HG02981 (cell line): ENCODE measurements around the gene SLC6A18.
"Not testable (repeated sequence)": the region's sequence is repeated elsewhere in the genome, so short reads cannot be mapped to it uniquely, and the experiment has no call there.

ENCODE experiments used
- ATAC-seq: cut with Tn5 transposase; IDR thresholded peaks from one replicate; pipeline ENCODE4 v1.9.1; 2021; ENCODE audit warnings: mild to moderate bottlenecking, moderate library complexity; ENCODE audit not compliant: unreplicated experiment

SLC6A18 gene

DNA sequence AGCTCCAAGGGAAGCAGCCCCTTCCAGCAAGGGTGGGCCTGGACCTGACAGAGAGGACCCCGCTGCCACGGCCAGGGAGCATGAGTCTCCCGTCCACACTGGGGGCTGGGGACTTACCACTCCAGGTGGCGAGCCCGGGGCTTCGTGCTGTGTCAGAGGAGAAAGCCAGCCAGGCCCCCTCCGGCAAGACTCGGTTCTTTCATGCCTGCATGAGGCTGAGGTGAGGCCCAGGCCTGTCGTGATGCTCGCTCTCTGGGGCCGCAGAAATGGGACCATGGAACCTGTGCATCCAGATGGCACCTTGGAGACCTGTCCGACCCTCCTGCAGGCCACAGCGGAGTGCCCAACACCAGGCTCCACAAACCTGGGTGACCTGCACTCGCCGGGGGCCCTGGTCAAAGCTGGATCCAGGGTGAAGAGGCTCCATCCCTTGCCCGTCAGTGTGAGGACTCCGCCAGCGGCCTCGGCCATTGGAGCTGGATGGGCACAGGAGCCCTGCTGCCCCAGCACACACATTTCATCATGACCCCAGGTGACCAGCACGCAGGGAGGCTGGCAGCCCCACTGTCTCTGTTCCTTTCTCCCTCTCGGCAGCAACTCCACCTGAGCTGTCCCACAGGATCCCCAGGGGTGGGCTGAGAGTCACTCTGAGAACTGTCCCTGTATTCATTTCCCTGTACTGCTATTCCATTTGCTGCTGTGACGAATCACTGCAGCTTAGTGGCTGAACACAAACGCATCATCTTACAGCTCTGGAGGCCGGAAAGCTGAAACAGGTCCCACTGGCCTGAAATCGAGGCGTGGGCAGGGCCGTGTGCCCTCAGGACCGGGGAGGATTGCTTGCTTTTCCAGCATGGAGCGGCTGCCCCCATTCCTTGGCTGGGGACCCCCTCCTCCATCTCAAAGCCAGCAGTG lies 24.4 kb downstream of the SLC6A18 start:
- ATAC-seq = no peak

DNA sequence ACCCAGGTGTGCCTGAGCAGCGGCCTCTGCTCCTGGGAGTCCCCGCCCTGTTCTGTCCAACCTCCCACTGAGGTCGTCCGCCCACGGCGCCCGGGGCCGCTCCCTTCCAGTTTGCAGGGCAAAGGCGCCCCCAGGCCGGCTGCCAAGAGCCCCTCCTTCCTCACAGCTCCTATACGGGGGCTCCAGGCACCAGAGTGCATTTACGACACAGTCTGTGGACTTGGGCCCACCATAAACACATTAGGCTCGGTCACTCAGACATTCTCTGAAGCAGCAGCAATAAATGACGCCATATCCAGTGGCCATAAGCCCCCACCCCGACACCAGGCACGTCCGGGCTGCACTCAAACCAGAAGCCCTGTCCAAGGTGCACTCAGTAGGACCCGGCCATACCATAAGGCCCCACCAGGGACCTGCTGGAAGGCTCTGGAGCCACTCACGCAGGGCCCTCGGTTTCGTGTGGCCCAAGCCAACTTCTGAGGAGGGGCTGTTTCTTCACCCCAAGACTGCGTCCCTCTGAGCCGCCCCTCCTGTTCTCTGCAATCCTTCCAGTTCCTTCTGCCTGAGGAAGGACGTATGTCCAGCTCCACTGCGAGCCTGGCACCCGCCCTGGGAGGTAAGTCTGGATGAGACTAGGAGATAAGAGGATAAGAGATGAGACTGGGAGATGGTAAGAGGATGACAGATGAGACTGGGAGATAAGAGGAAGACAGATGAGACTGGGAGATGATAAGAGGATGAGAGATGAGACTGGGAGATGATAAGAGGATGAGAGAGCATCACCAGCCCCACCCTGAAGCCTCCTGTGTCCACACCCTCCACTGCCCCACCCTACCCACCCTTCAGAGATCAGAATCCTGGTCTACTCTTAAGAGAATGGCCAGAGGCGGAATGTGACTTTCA lies 26.7 kb downstream of the SLC6A18 start:
- no peak for ATAC-seq

DNA sequence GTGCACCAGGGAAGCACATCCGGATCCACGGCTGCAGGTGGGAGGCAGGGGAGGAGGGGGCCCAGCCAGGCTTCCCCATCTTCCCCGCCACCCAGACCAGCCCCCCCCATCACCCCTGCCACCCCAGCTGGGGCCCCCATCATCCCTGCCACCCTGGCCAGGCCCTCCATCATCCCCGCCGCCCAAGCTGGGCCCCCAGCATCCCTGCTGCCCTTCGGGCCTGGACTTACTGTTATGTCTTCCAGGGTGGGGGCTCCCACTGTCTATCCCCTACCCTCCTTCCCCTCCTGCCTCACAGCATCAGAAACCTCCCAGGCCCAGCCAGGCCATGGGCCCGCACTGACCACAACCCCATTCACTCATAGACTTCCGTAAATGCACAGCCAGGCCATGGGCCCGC lies 27.5 kb downstream of the SLC6A18 start:
- ATAC-seq = no peak

DNA sequence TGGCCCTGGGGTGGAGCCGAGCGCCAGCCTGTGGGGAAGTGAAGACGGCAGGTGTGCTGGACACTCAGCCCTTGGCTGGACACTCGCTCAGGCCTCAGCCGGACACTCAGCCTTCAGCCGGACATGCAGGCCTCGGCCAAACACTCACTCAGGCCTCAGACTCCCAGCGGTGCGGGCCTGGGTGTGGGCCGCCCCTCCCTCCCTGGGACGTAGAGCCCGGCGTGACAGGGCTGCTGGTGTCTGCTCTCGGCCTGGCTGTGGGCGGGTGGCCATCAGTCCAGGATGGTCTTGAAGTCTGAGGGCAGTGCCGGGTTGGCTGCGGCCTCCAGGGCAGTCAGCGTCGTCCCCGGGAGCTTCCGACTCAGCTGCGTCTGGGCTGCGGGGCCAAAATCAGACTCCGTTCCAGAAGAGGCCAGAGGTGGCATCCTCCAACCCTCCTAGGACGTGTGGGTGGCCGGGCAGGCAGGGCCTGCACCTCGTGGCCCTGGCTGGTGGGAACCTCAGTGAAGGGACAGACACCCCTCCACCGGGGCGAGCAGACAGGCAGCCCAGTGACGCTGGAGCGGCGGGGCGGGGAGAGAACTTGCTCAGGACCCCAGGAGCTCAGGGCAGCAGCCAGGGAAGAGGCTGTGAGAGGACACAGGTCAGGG lies 28.4 kb downstream of the SLC6A18 start:
- ATAC-seq = no peak

DNA sequence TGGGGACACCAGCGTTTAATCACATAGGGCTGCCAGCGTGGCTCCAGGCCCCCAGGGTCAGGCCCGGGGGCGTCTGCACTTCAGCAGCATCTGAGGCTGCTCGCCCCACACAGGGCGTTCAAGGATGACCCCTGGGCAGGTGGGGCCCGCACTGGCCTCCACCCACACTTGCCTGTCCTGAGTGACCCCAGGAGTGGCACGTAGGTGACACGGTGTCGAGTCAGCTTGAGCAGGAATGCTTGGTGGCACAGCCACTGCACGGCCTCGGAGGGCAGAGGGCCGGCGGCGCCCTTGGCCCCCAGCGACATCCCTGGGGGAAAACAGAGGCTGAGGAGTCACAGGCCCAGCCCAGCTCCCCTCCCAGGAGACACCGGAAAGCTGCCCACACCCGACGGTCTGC lies 29.0 kb downstream of the SLC6A18 start:
- ATAC-seq = no peak

DNA sequence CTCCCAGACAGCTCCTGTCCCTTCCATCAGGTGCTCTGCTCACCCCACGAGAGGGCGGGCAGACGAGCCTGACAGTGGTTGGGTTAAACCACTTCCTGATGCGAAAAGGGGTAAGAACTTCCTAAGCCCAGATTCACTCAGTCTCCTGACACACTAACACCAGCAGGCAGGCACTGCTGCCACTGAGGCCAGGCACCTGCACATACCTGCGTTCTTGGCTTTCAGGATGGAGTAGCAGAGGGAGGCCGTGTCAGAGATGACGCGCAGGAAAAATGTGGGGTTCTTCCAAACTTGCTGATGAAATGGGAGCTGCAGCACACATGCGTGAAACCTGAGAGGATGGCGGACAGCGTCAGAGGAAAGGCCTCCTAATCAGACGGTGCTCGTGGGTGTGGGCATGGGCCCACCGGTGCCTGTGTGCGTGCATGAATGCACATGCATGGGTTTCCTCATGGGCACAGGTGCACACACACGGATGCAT lies 29.9 kb downstream of the SLC6A18 start:
- ATAC-seq = no peak

DNA sequence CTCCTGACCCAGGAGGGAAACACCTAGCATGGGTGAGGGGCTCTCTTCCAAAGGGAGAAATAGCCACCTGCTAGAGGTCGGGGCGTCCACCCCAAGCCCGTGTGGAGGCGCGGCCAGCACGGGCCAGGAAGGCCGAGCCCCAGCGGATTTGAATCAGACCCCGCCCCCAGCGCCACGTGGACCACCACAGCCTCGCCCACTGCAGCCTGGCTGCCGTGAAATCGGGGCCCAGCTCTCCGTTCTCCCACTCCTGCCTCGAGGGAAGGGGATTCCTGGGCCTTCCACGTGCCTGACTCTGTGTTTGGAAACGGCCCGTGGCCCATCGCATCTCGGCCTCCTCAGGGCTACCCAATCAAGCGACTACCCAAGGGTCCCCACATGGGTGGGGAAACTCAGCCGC lies 31.6 kb downstream of the SLC6A18 start:
- ATAC-seq = no peak

DNA sequence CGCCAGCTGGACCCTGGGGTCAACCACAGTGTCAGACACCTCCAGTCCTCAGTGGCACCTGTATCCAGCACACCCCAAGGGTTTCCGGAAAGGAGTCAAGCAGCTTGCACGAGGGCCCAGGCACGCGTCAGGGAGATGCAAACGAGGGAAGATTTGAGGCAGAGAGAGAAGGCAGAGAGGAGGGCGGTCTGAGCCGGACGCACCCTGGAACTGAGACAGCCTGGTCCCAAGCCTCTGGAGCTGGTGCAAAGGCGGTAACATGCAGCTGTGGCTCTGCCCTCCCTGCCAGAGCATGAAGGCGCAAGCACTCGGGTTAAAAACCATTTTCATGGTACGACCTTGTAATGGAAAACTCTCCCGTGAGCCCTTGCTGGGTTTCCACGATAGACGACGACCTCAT lies 32.2 kb downstream of the SLC6A18 start:
- ATAC-seq = no peak

DNA sequence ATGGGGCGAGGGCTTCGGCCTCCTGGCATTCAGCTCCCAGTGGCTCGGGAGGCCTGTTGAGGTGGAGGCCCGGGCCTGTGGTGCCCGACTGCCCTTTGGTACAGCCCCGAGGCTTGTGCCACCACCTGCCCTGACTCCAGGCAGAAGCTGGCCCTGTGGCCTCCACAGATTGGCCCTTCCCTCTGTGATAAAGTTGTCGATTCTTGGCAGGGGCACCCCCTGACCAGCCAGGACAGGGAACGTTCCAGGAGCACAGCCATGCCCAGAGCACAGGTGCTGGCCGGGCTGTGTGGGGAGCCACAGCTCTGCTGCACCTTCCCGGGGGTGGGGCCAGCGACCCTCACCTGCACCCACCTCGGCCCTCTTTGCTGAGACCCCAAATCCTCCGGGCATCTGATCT lies 32.7 kb downstream of the SLC6A18 start:
- ATAC-seq = no peak

DNA sequence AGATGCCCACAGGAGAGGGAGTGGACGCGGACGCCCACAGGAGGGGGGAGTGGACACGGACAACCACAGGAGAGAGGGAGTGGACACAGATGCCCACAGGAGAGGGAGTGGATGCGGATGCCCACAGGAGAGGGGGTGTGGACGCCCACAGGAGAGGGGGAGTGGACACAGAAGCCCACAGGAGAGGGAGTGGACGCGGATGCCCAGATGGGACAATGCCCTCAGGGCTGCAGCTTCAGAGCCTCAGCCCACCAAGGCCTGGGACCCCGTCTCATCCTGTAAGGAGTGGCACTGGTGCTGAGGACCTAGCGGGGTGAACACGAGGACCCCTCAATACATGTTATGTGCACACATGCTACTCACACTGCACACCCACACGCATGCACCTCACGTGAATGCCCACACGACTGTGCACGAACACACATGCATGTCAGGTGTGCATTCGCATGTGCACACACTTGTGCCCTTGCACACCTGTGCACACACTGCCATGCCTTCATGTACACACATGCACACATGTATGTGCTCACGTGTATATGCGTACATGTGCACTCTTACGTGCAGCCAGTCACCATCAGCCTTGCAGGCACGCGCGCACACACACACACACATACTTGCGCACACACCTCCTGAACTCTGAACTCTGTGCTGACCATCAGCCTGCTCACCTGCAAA lies 34.8 kb downstream of the SLC6A18 start:
- no peak for ATAC-seq

DNA sequence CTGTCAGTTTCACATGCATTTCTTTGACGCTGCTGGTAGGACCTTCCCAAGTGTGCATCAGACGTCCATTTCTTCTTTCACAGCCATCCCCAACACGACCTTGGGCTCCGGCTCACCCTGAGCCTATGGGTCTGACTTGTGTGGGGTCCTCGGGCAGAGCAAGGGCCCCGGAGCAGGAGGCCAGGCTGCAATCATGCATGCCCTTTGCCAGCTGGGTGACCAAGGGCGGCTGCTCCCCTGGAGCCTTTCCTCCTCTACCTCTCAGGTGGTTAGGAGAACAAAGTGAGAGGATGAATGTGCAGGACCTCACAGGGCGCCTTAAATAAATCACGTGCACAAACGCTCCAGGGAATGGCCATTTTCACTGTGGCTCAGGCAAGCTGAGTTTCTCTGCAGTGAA lies 36.5 kb downstream of the SLC6A18 start:
- no peak for ATAC-seq

DNA sequence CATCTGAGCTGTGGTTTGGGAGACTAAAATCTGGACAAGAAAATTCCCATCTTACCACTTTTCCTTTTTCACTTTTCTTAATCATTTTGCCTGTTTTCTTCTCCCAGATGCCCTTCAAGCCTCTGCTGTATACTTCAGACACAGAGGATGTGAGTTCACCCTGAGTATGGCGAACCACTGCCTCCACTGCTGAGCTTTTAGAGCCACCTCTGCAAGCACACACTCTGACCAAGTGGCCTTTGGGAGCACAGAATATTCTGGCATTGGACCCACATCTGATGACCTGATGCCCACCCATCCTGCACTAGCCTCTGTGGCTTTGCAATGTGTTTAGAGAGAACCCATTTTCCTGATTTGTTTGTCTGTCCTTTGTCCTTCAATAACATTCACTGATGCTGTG lies 37.2 kb downstream of the SLC6A18 start:
- ATAC-seq = no peak

DNA sequence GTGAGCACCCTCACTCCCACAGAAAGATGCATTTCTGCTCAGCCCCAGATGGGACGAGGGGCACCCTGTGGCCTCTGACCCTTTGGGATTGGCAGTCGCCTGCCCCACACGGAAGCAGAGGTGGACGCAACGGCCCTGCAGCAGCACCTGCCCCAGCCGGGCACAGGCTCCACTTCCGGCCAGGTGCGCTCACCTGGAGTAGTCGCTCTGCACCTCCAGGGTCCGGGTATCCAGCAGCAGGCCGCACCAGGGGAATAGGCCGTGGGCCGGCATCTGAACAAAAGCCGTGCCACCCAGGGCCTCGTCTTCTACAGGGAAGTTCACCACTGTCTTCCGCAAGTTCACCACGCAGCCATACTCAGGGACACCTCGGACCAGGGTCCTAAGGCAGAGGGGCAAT lies 39.0 kb downstream of the SLC6A18 start:
- no peak for ATAC-seq

DNA sequence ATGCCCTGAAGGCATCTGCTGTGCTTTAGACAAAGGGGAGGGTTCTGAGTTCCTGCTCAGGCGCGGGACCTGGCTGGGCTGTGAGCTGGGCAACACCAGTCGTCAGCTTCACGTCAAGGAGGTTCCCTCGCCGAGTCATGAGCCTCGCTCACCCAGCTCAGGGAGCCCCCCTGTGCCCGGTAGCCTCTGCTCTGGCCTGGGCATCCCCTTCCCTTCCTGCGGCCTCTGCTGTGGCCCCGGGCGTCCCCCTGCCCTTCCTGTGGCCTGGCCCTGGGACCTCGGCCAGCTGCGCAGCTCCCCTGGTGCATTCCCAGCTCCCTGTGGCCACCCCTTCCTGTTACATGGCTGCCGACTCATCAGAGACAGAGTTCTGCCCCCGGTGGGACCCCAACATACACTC lies 39.8 kb downstream of the SLC6A18 start:
- no peak for ATAC-seq

DNA sequence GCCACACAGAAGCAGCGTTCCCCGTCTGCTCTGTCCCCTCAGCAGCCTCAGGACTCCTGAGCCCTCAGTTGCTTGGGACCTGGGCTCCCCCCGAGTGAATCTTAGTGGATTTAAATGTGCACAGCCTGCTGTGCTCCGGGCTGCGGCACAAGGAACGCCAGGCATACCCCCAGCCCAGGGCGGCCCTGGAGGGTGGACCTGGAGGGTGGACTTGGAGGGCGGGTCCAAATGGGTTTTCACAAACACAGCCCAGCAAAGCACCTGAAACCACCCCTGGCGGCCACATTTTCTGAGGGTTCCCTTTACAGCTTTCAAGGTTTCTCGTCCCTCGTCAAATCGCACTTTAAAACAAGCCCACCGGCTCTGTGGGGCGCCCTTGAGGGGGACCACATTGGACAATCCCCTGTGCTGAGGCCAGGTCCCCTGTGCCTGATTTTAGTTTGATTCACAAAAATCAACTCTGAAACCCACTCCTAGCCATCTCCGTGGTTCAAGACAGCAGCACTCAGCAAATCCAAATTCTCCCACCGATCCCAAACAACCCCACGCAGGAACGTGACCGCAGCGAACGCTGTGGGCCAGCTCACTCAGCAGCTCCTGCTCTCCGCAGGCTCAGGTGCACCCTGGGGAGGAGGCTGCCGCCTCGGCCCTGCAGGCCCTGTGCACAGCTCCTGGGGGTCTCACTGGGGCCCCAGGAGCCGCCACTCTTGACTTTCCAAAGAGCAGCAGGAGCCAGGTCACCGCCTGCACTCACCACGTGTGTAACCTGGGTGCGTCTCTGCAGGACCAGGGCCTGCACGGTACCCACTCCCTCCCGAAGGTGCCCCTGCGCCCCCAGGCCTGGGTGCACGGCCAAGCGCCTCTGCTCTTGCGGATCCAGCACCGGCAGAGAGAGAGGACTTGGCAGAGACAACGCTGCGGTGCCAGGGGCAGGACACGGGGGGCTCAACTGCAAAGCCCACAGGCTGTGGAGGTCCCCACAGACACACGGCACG lies 40.6 kb downstream of the SLC6A18 start:
- no peak for ATAC-seq

DNA sequence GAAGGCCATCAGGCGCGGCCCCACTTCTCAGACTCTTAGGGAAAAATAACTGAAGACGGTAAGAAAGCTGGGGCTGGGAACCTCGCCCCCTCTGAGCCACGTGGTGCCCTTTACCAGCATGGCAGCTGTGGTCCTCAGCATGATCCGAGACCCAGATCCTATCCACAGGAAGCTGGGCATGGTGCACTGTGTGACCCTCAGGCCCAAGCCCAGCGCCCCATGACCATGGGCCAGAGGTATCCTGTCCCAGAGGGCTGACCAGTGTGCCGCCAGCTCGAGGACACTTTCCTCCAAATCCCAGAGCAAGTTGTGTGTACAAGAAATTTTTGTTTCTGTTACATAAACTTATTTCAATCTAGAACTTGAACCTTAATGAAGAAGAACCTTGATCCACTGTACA lies 41.6 kb downstream of the SLC6A18 start:
- no peak for ATAC-seq

DNA sequence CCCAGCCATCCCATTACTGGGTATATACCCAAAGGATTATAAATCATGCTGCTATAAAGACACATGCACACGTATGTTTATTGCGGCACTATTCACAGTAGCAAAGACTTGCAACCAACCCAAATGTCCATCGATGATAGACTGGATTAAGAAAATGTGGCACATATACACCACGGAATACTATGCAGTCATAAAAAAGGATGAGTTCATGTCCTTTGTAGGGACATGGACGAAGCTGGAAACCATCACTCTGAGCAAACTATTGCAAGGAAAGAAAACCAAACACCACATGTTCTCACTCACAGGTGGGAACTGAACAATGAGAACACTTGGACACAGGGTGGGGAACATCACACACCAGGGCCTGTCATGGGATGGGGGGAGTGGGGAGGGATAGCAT lies 42.3 kb downstream of the SLC6A18 start:
- ATAC-seq = not testable (repeated sequence)

DNA sequence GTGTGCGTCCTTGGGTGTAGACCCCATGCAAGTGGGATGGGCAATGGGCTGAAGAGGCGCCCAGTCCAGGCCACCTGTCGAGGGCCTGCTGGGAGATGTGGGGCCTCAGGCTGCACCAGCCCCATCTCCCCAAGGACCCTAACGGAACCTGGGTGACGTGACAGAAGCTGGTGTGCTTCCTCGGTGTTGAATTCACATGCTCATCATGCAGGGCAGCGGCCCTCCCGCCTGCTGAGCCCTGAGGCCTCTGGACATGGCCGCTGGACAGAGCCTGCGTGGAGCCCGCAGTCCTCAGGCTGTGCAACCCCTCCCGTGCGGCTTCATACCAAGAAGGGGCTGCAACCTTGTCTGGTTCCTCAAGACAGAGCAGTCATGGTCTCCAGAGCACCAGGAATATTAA lies 42.9 kb downstream of the SLC6A18 start:
- ATAC-seq = no peak

DNA sequence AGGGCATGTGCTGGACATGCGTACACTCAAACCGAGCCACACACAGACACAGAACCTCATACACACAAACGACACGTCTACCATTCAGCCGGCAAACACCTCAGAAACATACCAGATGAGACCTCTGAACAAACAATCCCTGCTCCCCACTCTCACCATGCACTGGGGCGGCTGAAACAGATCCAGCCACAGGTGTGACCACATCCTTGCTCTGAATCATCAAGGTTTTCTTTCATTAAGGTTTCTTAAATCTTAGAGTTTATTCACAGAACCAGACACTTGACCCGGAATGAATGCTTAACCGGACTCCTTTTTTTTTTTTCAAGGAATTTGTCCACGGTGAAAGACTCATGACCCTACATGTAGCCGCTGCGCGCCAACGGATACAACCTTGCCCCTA lies 43.5 kb downstream of the SLC6A18 start:
- no peak for ATAC-seq

DNA sequence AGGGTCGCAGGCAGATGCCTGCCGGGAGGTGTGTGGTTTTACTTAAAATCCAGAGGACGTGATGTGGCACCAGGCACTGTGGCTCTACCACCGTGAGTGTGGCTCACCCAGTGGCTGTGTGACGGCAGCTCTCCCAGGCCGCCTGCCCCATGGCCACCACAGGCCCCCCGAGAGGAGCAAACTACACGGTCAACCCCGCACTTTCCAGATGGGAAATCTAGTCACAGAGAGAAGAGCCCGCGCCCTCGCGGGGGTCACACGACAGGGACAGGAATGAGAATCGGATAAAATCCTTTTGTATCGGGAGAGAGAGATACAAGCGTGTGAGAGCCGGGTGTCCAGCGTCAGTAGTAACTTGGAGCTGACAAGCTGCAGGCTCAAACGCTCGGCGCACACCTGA lies 45.2 kb downstream of the SLC6A18 start:
- no peak for ATAC-seq
